ENCODE measurements around the gene DNAH6.

- TF ChIP-seq ZBTB43 (CRISPR knock-in tag; conservative IDR thresholded peaks at IDR 0.05) (no peak), KDM1A (CRISPR knock-in tag; IDR thresholded peaks at IDR 0.05) (no peak), ZNF274 (CRISPR knock-in tag; IDR thresholded peaks at IDR 0.05) (no peak), ZSCAN21 (CRISPR knock-in tag; IDR thresholded peaks at IDR 0.05; ENCODE audit: borderline replicate concordance) (no peak), ZNF180 (CRISPR knock-in tag; IDR thresholded peaks at IDR 0.05; ENCODE audit: borderline replicate concordance, low read depth) (no peak), RFXANK (CRISPR knock-in tag; IDR thresholded peaks at IDR 0.05) (no peak), CC2D1A (CRISPR knock-in tag; IDR thresholded peaks at IDR 0.05) (no peak), HHEX (CRISPR knock-in tag; IDR thresholded peaks at IDR 0.05) (no peak), CBX5 (CRISPR knock-in tag; IDR thresholded peaks at IDR 0.05; ENCODE audit: borderline replicate concordance) (no peak), NFKBIZ (CRISPR knock-in tag; IDR thresholded peaks at IDR 0.05) (no peak), KLF9 (CRISPR knock-in tag; IDR thresholded peaks at IDR 0.05; ENCODE audit: low read depth) (no peak)
- TF ChIP-seq, protein P1, sequence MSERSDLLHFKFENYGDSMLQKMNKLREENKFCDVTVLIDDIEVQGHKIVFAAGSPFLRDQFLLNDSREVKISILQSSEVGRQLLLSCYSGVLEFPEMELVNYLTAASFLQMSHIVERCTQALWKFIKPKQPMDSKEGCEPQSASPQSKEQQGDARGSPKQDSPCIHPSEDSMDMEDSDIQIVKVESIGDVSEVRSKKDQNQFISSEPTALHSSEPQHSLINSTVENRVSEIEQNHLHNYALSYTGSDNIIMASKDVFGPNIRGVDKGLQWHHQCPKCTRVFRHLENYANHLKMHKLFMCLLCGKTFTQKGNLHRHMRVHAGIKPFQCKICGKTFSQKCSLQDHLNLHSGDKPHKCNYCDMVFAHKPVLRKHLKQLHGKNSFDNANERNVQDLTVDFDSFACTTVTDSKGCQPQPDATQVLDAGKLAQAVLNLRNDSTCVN (CRISPR knock-in tag; IDR thresholded peaks at IDR 0.05; ENCODE audit: borderline replicate concordance): no peak
- TF ChIP-seq, protein P2, sequence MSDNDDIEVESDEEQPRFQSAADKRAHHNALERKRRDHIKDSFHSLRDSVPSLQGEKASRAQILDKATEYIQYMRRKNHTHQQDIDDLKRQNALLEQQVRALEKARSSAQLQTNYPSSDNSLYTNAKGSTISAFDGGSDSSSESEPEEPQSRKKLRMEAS (IDR thresholded peaks at IDR 0.05): no peak
- TF ChIP-seq, protein P3, sequence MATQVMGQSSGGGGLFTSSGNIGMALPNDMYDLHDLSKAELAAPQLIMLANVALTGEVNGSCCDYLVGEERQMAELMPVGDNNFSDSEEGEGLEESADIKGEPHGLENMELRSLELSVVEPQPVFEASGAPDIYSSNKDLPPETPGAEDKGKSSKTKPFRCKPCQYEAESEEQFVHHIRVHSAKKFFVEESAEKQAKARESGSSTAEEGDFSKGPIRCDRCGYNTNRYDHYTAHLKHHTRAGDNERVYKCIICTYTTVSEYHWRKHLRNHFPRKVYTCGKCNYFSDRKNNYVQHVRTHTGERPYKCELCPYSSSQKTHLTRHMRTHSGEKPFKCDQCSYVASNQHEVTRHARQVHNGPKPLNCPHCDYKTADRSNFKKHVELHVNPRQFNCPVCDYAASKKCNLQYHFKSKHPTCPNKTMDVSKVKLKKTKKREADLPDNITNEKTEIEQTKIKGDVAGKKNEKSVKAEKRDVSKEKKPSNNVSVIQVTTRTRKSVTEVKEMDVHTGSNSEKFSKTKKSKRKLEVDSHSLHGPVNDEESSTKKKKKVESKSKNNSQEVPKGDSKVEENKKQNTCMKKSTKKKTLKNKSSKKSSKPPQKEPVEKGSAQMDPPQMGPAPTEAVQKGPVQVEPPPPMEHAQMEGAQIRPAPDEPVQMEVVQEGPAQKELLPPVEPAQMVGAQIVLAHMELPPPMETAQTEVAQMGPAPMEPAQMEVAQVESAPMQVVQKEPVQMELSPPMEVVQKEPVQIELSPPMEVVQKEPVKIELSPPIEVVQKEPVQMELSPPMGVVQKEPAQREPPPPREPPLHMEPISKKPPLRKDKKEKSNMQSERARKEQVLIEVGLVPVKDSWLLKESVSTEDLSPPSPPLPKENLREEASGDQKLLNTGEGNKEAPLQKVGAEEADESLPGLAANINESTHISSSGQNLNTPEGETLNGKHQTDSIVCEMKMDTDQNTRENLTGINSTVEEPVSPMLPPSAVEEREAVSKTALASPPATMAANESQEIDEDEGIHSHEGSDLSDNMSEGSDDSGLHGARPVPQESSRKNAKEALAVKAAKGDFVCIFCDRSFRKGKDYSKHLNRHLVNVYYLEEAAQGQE (IDR thresholded peaks at IDR 0.05; ENCODE audit: borderline replicate concordance in 1 of 2, low read depth in 1 of 2, low read length in 2 of 2): no peak
Observed at GRCh38 chr2:84477886-84478285, 38.4 kb upstream of the DNAH6 start.
